HCT116 (cell line): ENCODE data around the gene C2CD2. TPM values are rescaled to one million over a fixed set of nuclear protein-coding genes. Genes with fewer than 3 reads are reported as not detected.

Experiments
- ATAC-seq: fragments of 200-7000 bp; cut with Tn5 transposase; 2 replicates; pipeline ENCODE4 v1.9.1; 2020; ENCODE audit warnings: mild to moderate bottlenecking, moderate library complexity
- BruUV-seq: library from RNA; stranded (reverse); fragments of 400-500 nt; replicated peaks from 2 replicates; lab custom pipeline; 2021; lab: Mats Ljungman, UMichigan
- CTCF ChIA-PET: fragments of 300-600 bp; sonication (Branson Sonifier 250); formaldehyde crosslinking; loops from one replicate; lab custom pipeline; 2021; ENCODE audit warnings: antibody characterized with exemption; lab: Charles Lee
- POLR2A ChIA-PET: fragments of 300-600, 350-600 bp; sonication (Branson Sonifier 250); formaldehyde crosslinking; loops from one replicate; lab custom pipeline; 2021; ENCODE audit warnings: antibody characterized with exemption; lab: Charles Lee
- RAD21 ChIA-PET, 2 experiments: fragments of 300-600 bp; sonication (Branson Sonifier 250); formaldehyde crosslinking; loops; one replicate each; lab custom pipeline; 2023; ENCODE audit warnings: low total read pairs in 2 of 2; ENCODE audit not compliant: uncharacterized antibody in 2 of 2, unreplicated experiment in 2 of 2, low non-redundant PET in 1 of 2; lab: Charles Lee
- DNase-seq: peaks from one replicate; pipeline ENCODE4 v3.0.0-alpha.2; 2010; ENCODE audit warnings: low read depth, low spot score
- H2AFZ ChIP-seq: fragments of 200-600 bp; shearing (Covaris generic), sonication (generic); 2 replicates; pipeline ENCODE4 v1.6.1; 2017; ENCODE audit warnings: low read depth, mixed run types, mixed read lengths, antibody characterized with exemption, low read length; ENCODE audit not compliant: poor library complexity, severe bottlenecking
- H3K27ac ChIP-seq: 2 replicates; pipeline ENCODE4 v1.5.1; 2012; ENCODE audit warnings: low read depth, low read length
- H3K27me3 ChIP-seq: fragments of 200-600 bp; sonication (generic); 2 replicates; pipeline ENCODE4 v1.6.1; 2016; ENCODE audit warnings: mixed run types, low read length, mixed read lengths; ENCODE audit not compliant: insufficient read depth
- H3K36me3 ChIP-seq, 2 experiments: fragments of 200-500 bp in 1 of 2; fragments of 200-600 bp in 1 of 2; sonication (Bioruptor generic) in 1 of 2; sonication (generic) in 1 of 2; 2 replicates each; pipeline versions ENCODE4 v1.5.1 to v1.6.1; 2014 to 2016; ENCODE audit warnings: low read length in 2 of 2, inconsistent platforms in 1 of 2, mixed read lengths in 1 of 2, mixed run types in 1 of 2; ENCODE audit not compliant: insufficient read depth in 2 of 2, control insufficient read depth in 1 of 2
- H3K4me1 ChIP-seq, 2 experiments: fragments of 200-600 bp in 1 of 2; sonication (generic) in 1 of 2; 2 replicates each; pipeline versions ENCODE4 v1.5.1 to v1.6.1; 2012 to 2017; ENCODE audit warnings: low read length in 2 of 2, inconsistent platforms in 1 of 2, mild to moderate bottlenecking in 1 of 2, mixed read lengths in 1 of 2, mixed run types in 1 of 2, moderate library complexity in 1 of 2; ENCODE audit not compliant: insufficient read depth in 2 of 2, control insufficient read depth in 1 of 2
- H3K4me2 ChIP-seq: fragments of 200-600 bp; sonication (generic); 2 replicates; pipeline ENCODE4 v1.6.1; 2017; ENCODE audit warnings: mixed run types, low read length, mixed read lengths
- H3K4me3 ChIP-seq, 2 experiments: fragments of 200-600 bp in 1 of 2; sonication (generic) in 1 of 2; replicated peaks in 1 of 2; 2 replicates each; pipeline ENCODE4 v1.5.1; 2011 to 2016; ENCODE audit warnings: low read length in 2 of 2, control low read depth in 1 of 2, low read depth in 1 of 2, mild to moderate bottlenecking in 1 of 2, mixed read lengths in 1 of 2, mixed run types in 1 of 2
- H3K79me2 ChIP-seq: fragments of 200-600 bp; sonication (generic); 2 replicates; pipeline ENCODE4 v1.6.1; 2017; ENCODE audit warnings: mild to moderate bottlenecking, mixed run types, low read length, moderate library complexity, mixed read lengths; ENCODE audit not compliant: insufficient read depth
- H3K9ac ChIP-seq: fragments of 200-600 bp; sonication (generic); 2 replicates; pipeline ENCODE4 v1.6.1; 2016; ENCODE audit warnings: low read length, mixed read lengths
- H3K9me2 ChIP-seq: fragments of 200-600 bp; sonication (generic), shearing (Covaris generic); 2 replicates; pipeline ENCODE4 v1.6.1; 2017; ENCODE audit warnings: mixed run types, mild to moderate bottlenecking, moderate library complexity; ENCODE audit not compliant: insufficient read depth
- H3K9me3 ChIP-seq, 2 experiments: fragments of 200-500 bp in 1 of 2; fragments of 200-600 bp in 1 of 2; sonication (Bioruptor generic) in 1 of 2; sonication (generic) in 1 of 2; 2 replicates each; pipeline ENCODE4 v1.6.1; 2014 to 2017; ENCODE audit warnings: low read length in 2 of 2, mixed read lengths in 2 of 2, inconsistent platforms in 1 of 2, low read depth in 1 of 2, mild to moderate bottlenecking in 1 of 2, mixed run types in 1 of 2, moderate library complexity in 1 of 2; ENCODE audit not compliant: control insufficient read depth in 1 of 2, insufficient read depth in 1 of 2
- H4K20me1 ChIP-seq: fragments of 200-600 bp; sonication (generic), shearing (Covaris generic); 2 replicates; pipeline ENCODE4 v1.6.1; 2017; ENCODE audit warnings: mixed run types, mild to moderate bottlenecking, moderate library complexity; ENCODE audit not compliant: insufficient read depth
- CBX3 ChIP-seq: IDR thresholded peaks from 2 replicates; pipeline ENCODE4 v1.6.1; 2012; ENCODE audit warnings: low read depth
- CTCF ChIP-seq, 3 experiments: fragments of 200-600 bp in 1 of 3; sonication (generic) in 1 of 3; IDR thresholded peaks in 2 of 3; conservative IDR thresholded peaks in 1 of 3; 2 replicates each; pipeline ENCODE4 v1.5.1; 2012 to 2017; ENCODE audit warnings: low read depth in 2 of 3, low read length in 2 of 3, antibody characterized with exemption in 1 of 3, borderline replicate concordance in 1 of 3, control low read depth in 1 of 3, mild to moderate bottlenecking in 1 of 3, mixed read lengths in 1 of 3, mixed run types in 1 of 3, moderate library complexity in 1 of 3; ENCODE audit not compliant: insufficient read depth in 1 of 3
- EGR1 ChIP-seq: IDR thresholded peaks from 2 replicates; pipeline ENCODE4 v1.6.1; 2012; ENCODE audit warnings: low read depth
- EZH2 ChIP-seq: fragments of 200-600 bp; sonication (generic); IDR thresholded peaks from 2 replicates; pipeline ENCODE4 v1.6.1; 2017; ENCODE audit warnings: antibody characterized with exemption, mixed run types
- EZH2phosphoT487 ChIP-seq: fragments of 200-600 bp; IDR thresholded peaks from 2 replicates; pipeline ENCODE4 v1.6.1; 2018; ENCODE audit warnings: antibody characterized with exemption, borderline replicate concordance
- JUND ChIP-seq: IDR thresholded peaks from 2 replicates; pipeline ENCODE4 v1.6.1; 2012
- POLR2A ChIP-seq: IDR thresholded peaks from 2 replicates; pipeline ENCODE4 v1.7.0; 2011; ENCODE audit warnings: borderline replicate concordance; ENCODE audit not compliant: insufficient read depth, insufficient read length; ENCODE audit errors: extremely low read depth
- RAD21 ChIP-seq: IDR thresholded peaks from 2 replicates; pipeline ENCODE4 v1.6.1; 2012; ENCODE audit warnings: low read depth, mild to moderate bottlenecking
- SIN3A ChIP-seq: IDR thresholded peaks from 2 replicates; pipeline ENCODE4 v1.6.1; 2012; ENCODE audit warnings: low read depth
- SP1 ChIP-seq: IDR thresholded peaks from 2 replicates; pipeline ENCODE4 v1.6.1; 2012; ENCODE audit warnings: low read depth
- ZBTB33 ChIP-seq: IDR thresholded peaks from 2 replicates; pipeline ENCODE4 v1.6.1; 2011; ENCODE audit warnings: mild to moderate bottlenecking, low read length, moderate library complexity; ENCODE audit not compliant: insufficient replicate concordance; ENCODE audit errors: extremely low read depth
- ZFX ChIP-seq: fragments of 450-650 bp; IDR thresholded peaks from 2 replicates; pipeline ENCODE4 v1.6.1; 2017
- intact Hi-C: fragments of 100-400 bp; cut with micrococcal nuclease; formaldehyde crosslinking; loops from 2 replicates; pipeline ENCODE4 v1.10.0; 2022
- total RNA-seq: library from RNA; stranded (reverse); gene quantifications from one replicate; pipeline ENCODE4 v1.2.1, GENCODE V29; 2021; ENCODE audit not compliant: unreplicated experiment
- TF ChIP-seq, protein P1 (sequence below): IDR thresholded peaks from 2 replicates; pipeline ENCODE4 v1.6.1; 2012; ENCODE audit warnings: low read depth

C2CD2 gene
- total RNA-seq, 1 experiment from 2014 or later: 22.0 TPM

DNA sequence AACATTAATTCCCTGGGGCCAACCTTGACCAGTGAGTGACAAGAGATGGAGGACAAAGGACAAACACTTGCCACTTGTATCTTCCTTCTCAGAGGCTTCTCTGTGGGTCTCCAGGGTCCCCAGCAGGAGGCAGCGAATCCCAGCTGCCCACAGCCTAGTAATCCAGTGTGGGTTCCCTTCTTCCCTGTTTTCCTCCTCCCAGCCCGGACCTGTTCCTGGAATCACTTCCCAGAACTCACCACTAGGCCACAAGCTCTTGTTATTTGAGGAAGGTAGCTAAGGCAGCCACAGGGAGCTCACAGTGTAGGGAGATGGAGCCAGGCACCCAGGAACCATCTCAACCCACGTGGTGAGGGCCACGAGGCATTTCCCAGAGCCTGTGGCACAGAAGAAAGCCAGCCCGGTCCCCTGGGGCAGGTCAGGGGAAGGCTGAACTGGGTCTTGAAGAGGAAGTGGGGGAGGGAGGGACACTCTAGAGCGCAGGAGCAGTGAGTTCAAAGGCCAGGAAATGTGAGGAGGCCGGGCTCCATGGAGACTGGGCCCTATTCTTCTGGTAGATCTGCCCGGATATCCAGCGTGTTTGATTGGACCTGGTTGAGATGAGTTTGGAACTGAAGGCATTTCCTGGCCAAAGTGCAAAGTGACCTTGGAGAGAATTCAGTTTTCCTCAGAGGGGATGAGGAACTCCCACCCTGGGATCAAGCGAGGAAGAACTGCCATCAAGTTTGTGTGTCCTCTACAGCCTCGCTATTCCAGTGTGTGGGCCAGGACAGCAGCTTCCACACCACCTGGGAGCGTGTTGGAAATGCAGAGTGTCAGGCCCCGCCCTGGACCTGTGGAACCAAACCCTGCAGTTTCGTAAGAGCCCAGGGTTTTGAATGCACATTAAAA is 20.3 kb upstream of the C2CD2 start:
- Histone ChIP-seq H2AFZ (no peak overlapping the region), H3K4me1 (no peaks in the 10 kb centered on the region), H3K9ac (no peak overlapping the region), H3K4me3 (no peak overlapping the region), H4K20me1 (no peaks in the 10 kb centered on the region), H3K79me2 (no peaks in the 10 kb centered on the region), H3K4me2 (no peak overlapping the region), H3K9me3 (0 out of 4 replicates have a peak, but pooled peaks cover 0 to 3% of the 10 kb centered on the region in 2 experiments), H3K27ac (no peak overlapping the region), H3K36me3 (no peaks in the 10 kb centered on the region), H3K27me3 (no peaks in the 10 kb centered on the region), H3K9me2 (no peaks in the 10 kb centered on the region)
- BruUV-seq: no TSS peak
- intact Hi-C loops: no loop called here
- CTCF ChIA-PET: interaction anchor here (1.0 kb wide), 1 partner anchor 134 kb away, joined by 3 read pairs; no protein-coding TSS in a partner anchor
- DNase-seq (no peak), ATAC-seq (peak; percentile 89)
- TF ChIP-seq ZFX (no peak), EZH2phosphoT487 (no peak), EGR1 (no peak), EZH2 (no peak), POLR2A (no peak), CTCF (IDR thresholded peaks at IDR 0.05 in 2 of 3, conservative IDR thresholded peaks at IDR 0.05 in 1 of 3; ENCODE audit: borderline replicate concordance in 1 of 3, insufficient read depth in 1 of 3, low read depth in 2 of 3, low read length in 2 of 3) (peak in 2 of 3 experiments; percentile 39 to 57; a peak in 4 of 6 replicates), JUND (no peak), SP1 (no peak), CBX3 (no peak), SIN3A (no peak), ZBTB33 (no peak), RAD21 (peak; percentile 20; the same call in 1 of the 2 replicates)
- TF ChIP-seq, protein P1, sequence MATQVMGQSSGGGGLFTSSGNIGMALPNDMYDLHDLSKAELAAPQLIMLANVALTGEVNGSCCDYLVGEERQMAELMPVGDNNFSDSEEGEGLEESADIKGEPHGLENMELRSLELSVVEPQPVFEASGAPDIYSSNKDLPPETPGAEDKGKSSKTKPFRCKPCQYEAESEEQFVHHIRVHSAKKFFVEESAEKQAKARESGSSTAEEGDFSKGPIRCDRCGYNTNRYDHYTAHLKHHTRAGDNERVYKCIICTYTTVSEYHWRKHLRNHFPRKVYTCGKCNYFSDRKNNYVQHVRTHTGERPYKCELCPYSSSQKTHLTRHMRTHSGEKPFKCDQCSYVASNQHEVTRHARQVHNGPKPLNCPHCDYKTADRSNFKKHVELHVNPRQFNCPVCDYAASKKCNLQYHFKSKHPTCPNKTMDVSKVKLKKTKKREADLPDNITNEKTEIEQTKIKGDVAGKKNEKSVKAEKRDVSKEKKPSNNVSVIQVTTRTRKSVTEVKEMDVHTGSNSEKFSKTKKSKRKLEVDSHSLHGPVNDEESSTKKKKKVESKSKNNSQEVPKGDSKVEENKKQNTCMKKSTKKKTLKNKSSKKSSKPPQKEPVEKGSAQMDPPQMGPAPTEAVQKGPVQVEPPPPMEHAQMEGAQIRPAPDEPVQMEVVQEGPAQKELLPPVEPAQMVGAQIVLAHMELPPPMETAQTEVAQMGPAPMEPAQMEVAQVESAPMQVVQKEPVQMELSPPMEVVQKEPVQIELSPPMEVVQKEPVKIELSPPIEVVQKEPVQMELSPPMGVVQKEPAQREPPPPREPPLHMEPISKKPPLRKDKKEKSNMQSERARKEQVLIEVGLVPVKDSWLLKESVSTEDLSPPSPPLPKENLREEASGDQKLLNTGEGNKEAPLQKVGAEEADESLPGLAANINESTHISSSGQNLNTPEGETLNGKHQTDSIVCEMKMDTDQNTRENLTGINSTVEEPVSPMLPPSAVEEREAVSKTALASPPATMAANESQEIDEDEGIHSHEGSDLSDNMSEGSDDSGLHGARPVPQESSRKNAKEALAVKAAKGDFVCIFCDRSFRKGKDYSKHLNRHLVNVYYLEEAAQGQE: no peak
- POLR2A ChIA-PET: no interaction called here
- RAD21 ChIA-PET: no interaction called here
